CD4-positive, CD25-positive, alpha-beta regulatory T cell (primary cell): Measurements from ENCODE around the gene PTPRT. TPM values are rescaled to one million over a fixed set of nuclear protein-coding genes. Genes with fewer than 3 reads are reported as not detected.

Experiments used
- ATAC-seq, 2 donors: fragments of 150-1000 bp; cut with Tn5 transposase; one replicate each; pipeline ENCODE4 v1.10.0; 2021; ENCODE audit warnings: low read depth in 2 of 2, moderate number of reproducible peaks in 2 of 2, moderate library complexity in 1 of 2
- DNase-seq, 3 donors: peaks; one replicate each; pipeline versions ENCODE4 v3.0.0 to v3.0.0-alpha.2; 2012 to 2022; ENCODE audit warnings: mixed read lengths in 1 of 3
- H3K27ac ChIP-seq: one replicate; pipeline ENCODE4 v1.7.0; 2013; ENCODE audit warnings: mild to moderate bottlenecking, low read length; ENCODE audit not compliant: insufficient read depth, poor library complexity, severe bottlenecking
- H3K27me3 ChIP-seq: one replicate; pipeline ENCODE4 v1.7.0; 2013; ENCODE audit warnings: low read length; ENCODE audit not compliant: control insufficient read depth, insufficient read depth
- H3K36me3 ChIP-seq: one replicate; pipeline ENCODE4 v1.7.0; 2013; ENCODE audit warnings: mild to moderate bottlenecking, low read length, moderate library complexity; ENCODE audit not compliant: control insufficient read depth, insufficient read depth
- H3K4me1 ChIP-seq: 2 replicates; pipeline ENCODE4 v1.7.0; 2013; ENCODE audit warnings: mild to moderate bottlenecking, low read length; ENCODE audit not compliant: insufficient read depth, control insufficient read depth, poor library complexity, severe bottlenecking
- H3K4me3 ChIP-seq: one replicate; pipeline ENCODE4 v1.7.0; 2013; ENCODE audit warnings: low read depth, mild to moderate bottlenecking, low read length, moderate library complexity
- H3K9me3 ChIP-seq, 2 experiments: 1 replicate in 1 of 2; 2 replicates in 1 of 2; pipeline ENCODE4 v1.7.0; 2013; ENCODE audit warnings: low read length in 2 of 2, mild to moderate bottlenecking in 1 of 2, moderate library complexity in 1 of 2; ENCODE audit not compliant: control insufficient read depth in 2 of 2
- H3K27ac Mint-ChIP-seq, 3 donors: one replicate each; pipeline ENCODE4 v1.8.0; 2020 to 2022; ENCODE audit warnings: mild to moderate bottlenecking in 3 of 3, mixed read lengths in 3 of 3, moderate library complexity in 2 of 3
- H3K27me3 Mint-ChIP-seq: one replicate; pipeline ENCODE4 v1.8.0; 2022; ENCODE audit warnings: mild to moderate bottlenecking, mixed read lengths
- H3K36me3 Mint-ChIP-seq: one replicate; pipeline ENCODE4 v1.8.0; 2020; ENCODE audit warnings: mixed read lengths
- H3K4me1 Mint-ChIP-seq, 4 donors: one replicate each; pipeline ENCODE4 v1.8.0; 2020 to 2022; ENCODE audit warnings: mixed read lengths in 4 of 4, mild to moderate bottlenecking in 1 of 4
- H3K4me3 Mint-ChIP-seq, 4 donors: one replicate each; pipeline ENCODE4 v1.8.0; 2020 to 2022; ENCODE audit warnings: mild to moderate bottlenecking in 4 of 4, mixed read lengths in 4 of 4, moderate library complexity in 3 of 4
- H3K9me3 Mint-ChIP-seq, 7 donors: one replicate each; pipeline ENCODE4 v1.8.0; 2020 to 2022; ENCODE audit warnings: mixed read lengths in 7 of 7, mild to moderate bottlenecking in 3 of 7, moderate library complexity in 2 of 7
- polyA plus RNA-seq, 4 donors: library from polyadenylated mRNA; unstranded; fragments of 300-500 nt; fragmentation: Illumina TruSeq; gene quantifications; one replicate each; pipeline ENCODE4 v1.2.3, GENCODE V29; 2021
- total RNA-seq: library from RNA; stranded (reverse); gene quantifications from one replicate; pipeline ENCODE4 v1.2.3, GENCODE V29; 2022

Gene PTPRT
- total and polyA plus RNA-seq, 5 donors from 2014 or later = not detected

- H3K4me1 ChIP-seq = no peaks in the 10 kb centered on the region
- no peaks in the 10 kb centered on the region for H3K9me3 ChIP-seq
- H3K4me3 ChIP-seq = no peak overlapping the region
- no peaks in the 10 kb centered on the region for H3K36me3 ChIP-seq
- no peak for ATAC-seq
- Mint-ChIP-seq H3K9me3 (peaks cover 0 to 4% (median 0%) of the 10 kb centered on the region in 7 donors), H3K27me3 (no peaks in the 10 kb centered on the region), H3K4me3 (no peak overlapping the region), H3K27ac (no peak overlapping the region), H3K36me3 (no peaks in the 10 kb centered on the region), H3K4me1 (no peaks in the 10 kb centered on the region)
- DNase-seq = no peak
- H3K27ac ChIP-seq = no peak overlapping the region
- H3K27me3 ChIP-seq = no peaks in the 10 kb centered on the region
Measured at GRCh38 chr20:42635699-42636411, 553.9 kb downstream of the PTPRT start.

GRCh38 chr20:42634156-42634555 lies 555.5 kb downstream of the PTPRT start:
- DNase-seq (no peak), ATAC-seq (no peak)
- Histone ChIP-seq H3K27me3 (no peaks in the 10 kb centered on the region), H3K36me3 (no peaks in the 10 kb centered on the region), H3K9me3 (no peaks in the 10 kb centered on the region), H3K27ac (no peak overlapping the region), H3K4me3 (no peak overlapping the region), H3K4me1 (no peaks in the 10 kb centered on the region)
- H3K4me3 Mint-ChIP-seq = no peak overlapping the region
- H3K27me3 Mint-ChIP-seq = no peaks in the 10 kb centered on the region
- H3K36me3 Mint-ChIP-seq = no peaks in the 10 kb centered on the region
- no peaks in the 10 kb centered on the region for H3K4me1 Mint-ChIP-seq
- H3K9me3 Mint-ChIP-seq = peaks cover 0 to 4% (median 0%) of the 10 kb centered on the region in 7 donors
- H3K27ac Mint-ChIP-seq = no peak overlapping the region

- no peaks in the 10 kb centered on the region for H3K36me3 ChIP-seq
- H3K27ac ChIP-seq = no peak overlapping the region
- H3K4me3 ChIP-seq = no peak overlapping the region
- no peaks in the 10 kb centered on the region for H3K27me3 ChIP-seq
- H3K9me3 ChIP-seq = no peaks in the 10 kb centered on the region
- ATAC-seq = no peak
- H3K36me3 Mint-ChIP-seq = no peaks in the 10 kb centered on the region
- no peaks in the 10 kb centered on the region for H3K4me1 ChIP-seq
- no peaks in the 10 kb centered on the region for H3K4me1 Mint-ChIP-seq
- no peak overlapping the region for H3K4me3 Mint-ChIP-seq
- no peaks in the 10 kb centered on the region for H3K27me3 Mint-ChIP-seq
- peaks cover 0 to 7% (median 3%) of the 10 kb centered on the region in 7 donors for H3K9me3 Mint-ChIP-seq
- DNase-seq = no peak
- no peak overlapping the region for H3K27ac Mint-ChIP-seq
Measured at GRCh38 chr20:42628683-42629082, 561.0 kb downstream of the PTPRT start.

- ATAC-seq (no peak), DNase-seq (no peak)
- H3K4me3 ChIP-seq = no peak overlapping the region
- H3K27ac ChIP-seq = no peak overlapping the region
- no peaks in the 10 kb centered on the region for H3K4me1 ChIP-seq
- Mint-ChIP-seq H3K4me3 (no peak overlapping the region), H3K36me3 (peaks cover 3% of the 10 kb centered on the region), H3K9me3 (peaks cover 0 to 18% (median 7%) of the 10 kb centered on the region in 7 donors), H3K4me1 (no peaks in the 10 kb centered on the region), H3K27ac (no peak overlapping the region), H3K27me3 (no peaks in the 10 kb centered on the region)
- H3K27me3 ChIP-seq = no peaks in the 10 kb centered on the region
- no peaks in the 10 kb centered on the region for H3K9me3 ChIP-seq
- no peaks in the 10 kb centered on the region for H3K36me3 ChIP-seq
Measured at GRCh38 chr20:42613076-42613475, 576.6 kb downstream of the PTPRT start.

- no peak for DNase-seq
- no peaks in the 10 kb centered on the region for H3K36me3 ChIP-seq
- H3K27me3 ChIP-seq = no peaks in the 10 kb centered on the region
- no peak for ATAC-seq
- no peak overlapping the region for H3K4me3 Mint-ChIP-seq
- peaks cover 3% of the 10 kb centered on the region for H3K36me3 Mint-ChIP-seq
- no peak overlapping the region for H3K27ac ChIP-seq
- no peaks in the 10 kb centered on the region for H3K9me3 ChIP-seq
- no peak overlapping the region for H3K4me3 ChIP-seq
- H3K4me1 Mint-ChIP-seq = no peaks in the 10 kb centered on the region
- peaks cover 0 to 18% (median 5%) of the 10 kb centered on the region in 7 donors for H3K9me3 Mint-ChIP-seq
- H3K27ac Mint-ChIP-seq = no peak overlapping the region
- H3K4me1 ChIP-seq = no peaks in the 10 kb centered on the region
- H3K27me3 Mint-ChIP-seq = no peaks in the 10 kb centered on the region
Measured at GRCh38 chr20:42611889-42612837, 577.5 kb downstream of the PTPRT start.

- no peaks in the 10 kb centered on the region for H3K9me3 ChIP-seq
- H3K4me1 ChIP-seq = no peaks in the 10 kb centered on the region
- no peak for ATAC-seq
- peaks cover 3% of the 10 kb centered on the region for H3K36me3 Mint-ChIP-seq
- no peaks in the 10 kb centered on the region for H3K36me3 ChIP-seq
- H3K4me3 ChIP-seq = no peak overlapping the region
- H3K4me3 Mint-ChIP-seq = no peak overlapping the region
- H3K9me3 Mint-ChIP-seq = peaks cover 0 to 18% (median 5%) of the 10 kb centered on the region in 7 donors
- H3K27ac ChIP-seq = no peak overlapping the region
- H3K4me1 Mint-ChIP-seq = no peaks in the 10 kb centered on the region
- no peaks in the 10 kb centered on the region for H3K27me3 Mint-ChIP-seq
- H3K27ac Mint-ChIP-seq = no peak overlapping the region
- no peaks in the 10 kb centered on the region for H3K27me3 ChIP-seq
- no peak for DNase-seq
Measured at GRCh38 chr20:42611423-42611822, 578.3 kb downstream of the PTPRT start.

- Mint-ChIP-seq H3K4me3 (no peak overlapping the region), H3K27me3 (no peaks in the 10 kb centered on the region), H3K36me3 (peaks cover 3% of the 10 kb centered on the region), H3K9me3 (peaks cover 0 to 18% (median 5%) of the 10 kb centered on the region in 7 donors), H3K27ac (no peak overlapping the region), H3K4me1 (no peaks in the 10 kb centered on the region)
- DNase-seq (no peak), ATAC-seq (no peak)
- Histone ChIP-seq H3K4me3 (no peak overlapping the region), H3K27ac (no peak overlapping the region), H3K27me3 (no peaks in the 10 kb centered on the region), H3K4me1 (no peaks in the 10 kb centered on the region), H3K36me3 (no peaks in the 10 kb centered on the region), H3K9me3 (no peaks in the 10 kb centered on the region)
Measured at GRCh38 chr20:42610070-42610469, 579.6 kb downstream of the PTPRT start.
